GM19452 (cell line): ENCODE results near the gene HDAC1.
A peak's percentile ranks its signal among the peaks of the same experiment; 100 is the strongest.
"Not testable (repeated sequence)": the region's sequence is repeated elsewhere in the genome, so short reads cannot be mapped to it uniquely, and the experiment has no call there.

Experiments
- ATAC-seq: cut with Tn5 transposase; IDR thresholded peaks from one replicate; pipeline ENCODE4 v1.9.1; 2021; ENCODE audit not compliant: unreplicated experiment

HDAC1 gene

GRCh38 chr1:32291708-32292538 is at the start of gene HDAC1:
HDAC1 (plus strand) TSS chr1:32292083; CDS start chr1:32292170, 87 bp downstream.
- peak; percentile 98 for ATAC-seq

GRCh38 chr1:32242341-32242851 is 49.5 kb upstream of the HDAC1 start:
- ATAC-seq = no peak

DNA sequence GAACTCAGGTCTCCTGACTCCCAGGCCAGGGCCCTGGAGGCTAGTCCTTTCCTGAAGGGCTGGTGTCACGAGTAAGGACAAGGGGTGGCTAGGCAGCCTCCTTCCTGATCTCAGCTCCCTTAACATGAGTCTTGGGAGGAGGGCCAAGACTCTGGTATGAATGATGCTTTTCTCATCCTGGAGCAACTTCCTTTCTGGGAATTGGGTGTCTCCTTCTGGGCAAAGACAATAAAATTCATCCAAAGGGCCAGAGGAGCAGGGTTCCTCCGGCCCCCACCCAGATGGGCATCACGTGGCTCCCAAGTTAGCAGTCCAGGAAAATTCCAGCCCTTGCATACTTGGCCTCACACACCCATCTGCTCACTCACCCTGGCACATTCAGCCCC is 45.0 kb upstream of the HDAC1 start, which contains the start of gene FAM167B:
Gene FAM167B (plus strand): TSS at position 335 of the 386 bp plus-strand sequence. CDS start 200 bp downstream, outside the sequence.
- ATAC-seq = no peak

DNA sequence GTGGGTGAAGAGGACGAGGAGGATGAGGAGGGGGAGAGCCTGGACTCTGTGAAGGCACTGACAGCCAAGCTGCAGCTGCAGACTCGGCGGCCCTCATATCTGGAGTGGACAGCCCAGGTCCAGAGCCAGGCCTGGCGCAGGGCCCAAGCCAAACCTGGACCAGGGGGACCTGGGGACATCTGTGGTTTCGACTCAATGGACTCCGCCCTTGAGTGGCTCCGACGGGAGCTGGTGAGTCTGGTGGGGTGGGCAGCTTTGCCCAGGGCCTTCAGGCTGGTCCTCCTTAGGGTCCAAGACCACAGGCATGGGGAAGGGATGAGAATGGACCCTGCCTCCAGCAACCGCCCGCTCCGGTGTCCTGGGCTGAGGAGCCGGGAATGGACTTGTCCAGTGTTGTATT is 44.4 kb upstream of the HDAC1 start:
- ATAC-seq = no peak

GRCh38 chr1:32247983-32248889 is 43.6 kb upstream of the HDAC1 start:
- ATAC-seq = no peak

DNA sequence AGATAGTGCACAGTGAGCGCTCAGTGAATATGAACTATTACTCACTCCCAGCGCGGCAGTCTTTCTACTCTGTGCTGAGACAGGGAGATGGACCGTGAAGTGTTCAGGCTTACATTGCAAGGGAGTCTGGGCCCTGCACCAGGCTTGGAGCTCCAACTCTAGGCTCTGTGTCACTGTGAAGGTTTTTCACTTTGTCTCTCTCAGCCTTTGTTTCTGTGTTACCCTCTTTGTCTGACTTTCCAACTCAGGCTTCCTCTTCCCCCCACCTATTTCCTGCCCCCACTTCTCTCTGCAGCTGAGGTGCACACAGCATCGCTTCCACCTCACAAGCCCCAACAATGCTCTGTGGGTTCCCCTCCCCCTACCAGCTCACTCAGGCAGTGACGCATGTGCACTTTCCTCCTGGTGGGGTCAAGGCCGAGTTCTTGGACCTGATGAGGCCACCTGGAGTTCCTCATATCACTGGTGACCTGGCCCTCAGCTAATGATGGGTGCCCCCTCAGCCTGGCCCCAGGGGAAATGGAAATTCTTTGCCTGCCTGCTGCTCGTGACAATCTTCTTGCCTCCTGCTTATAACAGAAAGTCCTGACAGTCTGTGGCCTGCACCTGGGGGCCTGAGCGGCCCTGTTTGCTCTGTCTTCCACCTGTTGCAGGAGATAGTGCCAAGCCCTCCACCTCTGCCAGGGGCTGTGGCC is 41.9 kb upstream of the HDAC1 start:
- ATAC-seq = peak; percentile 47

- ATAC-seq = no peak
Measured at GRCh38 chr1:32250893-32251716, 40.8 kb upstream of the HDAC1 start, which contains the start of gene LCK. LCK (plus strand) TSS chr1:32251265; CDS start chr1:32274330, 23,065 bp downstream.

DNA sequence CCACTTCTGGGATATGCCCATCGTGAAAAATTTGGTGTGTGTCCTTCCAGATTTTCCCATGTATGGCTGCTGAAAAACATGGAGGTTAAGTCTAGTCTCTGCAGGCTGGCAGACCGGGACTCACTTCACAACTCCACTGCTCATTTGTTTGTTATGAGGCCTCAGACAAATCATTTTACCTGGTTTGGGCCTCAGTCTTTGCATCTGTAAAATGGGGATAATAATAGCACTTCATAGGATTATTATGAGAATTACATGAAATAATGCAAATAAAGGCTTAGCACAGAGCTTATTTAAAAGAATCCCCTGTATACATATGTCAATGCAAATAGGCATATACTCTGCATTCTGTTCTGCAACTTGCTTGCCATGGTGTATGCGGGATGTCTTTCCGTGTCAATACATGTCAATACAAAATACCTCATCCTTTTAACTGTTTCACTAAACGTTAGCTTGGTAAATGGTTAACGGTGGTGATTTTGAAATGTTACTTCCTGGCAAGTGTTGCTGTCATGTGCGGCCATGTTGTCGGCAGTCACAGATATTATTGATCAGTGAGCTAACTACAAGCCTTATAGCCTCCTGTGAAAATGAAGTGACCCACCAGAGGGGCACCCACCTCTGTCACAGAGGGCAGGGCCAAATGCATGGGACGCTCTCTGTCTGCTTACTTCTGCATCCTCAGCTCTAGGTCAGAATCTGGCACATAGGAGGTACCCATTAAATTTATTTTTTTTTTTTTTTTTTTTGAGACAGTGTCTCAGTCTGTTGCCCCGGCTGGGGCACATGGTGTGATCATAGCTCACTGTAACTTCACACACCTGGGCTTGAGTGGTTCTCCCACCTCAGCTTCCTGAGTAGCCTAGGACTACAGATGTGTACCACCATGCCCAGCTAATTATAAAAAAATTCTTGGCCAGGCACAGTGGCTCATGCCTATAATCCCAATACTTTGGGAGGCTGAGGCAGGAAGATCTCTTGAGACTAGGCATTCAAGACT is 36.5 kb upstream of the HDAC1 start:
- ATAC-seq = no peak

DNA sequence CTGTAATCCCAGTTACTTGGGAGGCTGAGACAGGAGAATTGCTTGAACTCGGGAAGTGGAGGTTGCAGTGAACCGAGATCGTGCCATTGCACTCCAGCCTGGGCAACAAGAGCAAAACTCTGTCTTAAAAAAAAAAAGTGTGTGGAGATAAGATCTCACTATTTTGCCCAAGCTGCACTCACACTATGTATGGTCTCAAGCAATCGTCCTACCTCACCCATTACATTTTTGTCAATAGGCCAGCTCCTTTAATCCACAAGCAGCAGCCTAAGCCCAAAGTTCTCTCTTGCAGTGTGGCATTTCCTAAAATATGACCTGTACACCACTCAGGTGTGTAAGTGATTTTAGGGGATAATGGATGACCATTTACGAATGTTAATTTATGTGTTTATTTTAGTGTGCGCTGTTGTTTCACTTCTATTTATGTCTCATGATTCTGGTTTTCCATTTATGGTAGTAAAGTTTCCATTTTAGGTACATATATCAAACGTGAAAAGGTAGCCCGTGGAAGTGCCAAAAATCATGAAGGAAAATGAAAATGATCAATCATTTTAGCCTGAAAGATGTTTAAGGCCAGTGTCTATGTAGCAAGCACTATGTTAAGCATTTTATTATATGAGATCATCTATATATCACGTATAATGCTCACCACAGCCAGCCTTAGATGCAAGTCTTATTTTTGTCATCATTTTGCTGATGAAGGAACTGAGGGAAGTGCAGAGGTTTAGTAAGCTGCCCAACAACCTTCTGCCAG is 35.2 kb upstream of the HDAC1 start:
- ATAC-seq = no peak

- ATAC-seq = no peak
Measured at GRCh38 chr1:32257227-32257508, 34.7 kb upstream of the HDAC1 start.

DNA sequence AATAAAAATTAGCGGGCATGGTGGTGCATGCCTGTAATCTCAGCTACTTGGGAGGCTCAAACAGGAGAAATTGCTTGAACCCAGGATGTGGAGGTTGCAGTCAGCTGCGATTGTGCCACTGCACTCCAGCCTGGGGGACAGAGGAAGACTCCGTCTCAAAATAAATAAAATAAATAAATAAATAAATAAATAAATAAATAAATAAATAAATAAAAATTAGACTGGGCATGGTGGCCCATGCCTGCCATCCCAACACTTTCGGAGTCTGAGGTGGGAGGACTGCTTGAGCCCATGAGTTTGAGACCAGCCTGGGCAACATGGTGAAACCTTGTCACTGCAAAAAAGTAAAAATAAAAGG is 28.7 kb upstream of the HDAC1 start:
- not testable (repeated sequence) for ATAC-seq

GRCh38 chr1:32263744-32264143 is 28.1 kb upstream of the HDAC1 start:
- no peak for ATAC-seq

- ATAC-seq = no peak
Measured at GRCh38 chr1:32265846-32266245, 26.0 kb upstream of the HDAC1 start.

- no peak for ATAC-seq
Measured at GRCh38 chr1:32266921-32267591, 24.8 kb upstream of the HDAC1 start.

DNA sequence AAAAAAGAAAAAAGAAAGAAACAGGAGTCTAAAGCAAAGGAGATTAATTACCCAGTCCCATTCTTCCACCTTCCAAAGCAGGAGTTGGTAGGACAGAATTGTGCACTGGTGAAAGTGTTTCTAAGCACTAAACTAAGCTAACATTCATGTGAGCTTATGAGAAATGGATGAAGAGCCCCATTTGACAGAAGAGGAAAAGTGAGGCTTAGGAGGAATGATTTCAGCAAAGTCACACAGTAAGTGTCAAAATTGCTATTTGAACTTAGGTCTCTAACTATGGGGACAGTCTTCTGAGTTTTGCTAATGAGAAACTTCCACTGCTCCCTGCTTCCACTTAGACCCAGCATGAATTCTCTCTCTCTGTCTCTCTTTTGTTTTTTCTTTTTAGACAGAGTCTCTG is 22.1 kb upstream of the HDAC1 start:
- ATAC-seq = no peak

- ATAC-seq = no peak
Measured at GRCh38 chr1:32272557-32273390, 19.1 kb upstream of the HDAC1 start.
